GM19025 (cell line): ENCODE data around the gene ECT2L.

Experiments used
- ATAC-seq: cut with Tn5 transposase; IDR thresholded peaks from one replicate; pipeline ENCODE4 v1.9.1; 2021; ENCODE audit warnings: mild to moderate bottlenecking, low read depth, moderate library complexity; ENCODE audit not compliant: unreplicated experiment

The ECT2L gene

GRCh38 chr6:138803331-138803730 is 7.4 kb downstream of the ECT2L start:
- no peak for ATAC-seq

GRCh38 chr6:138803861-138804260 is 8.0 kb downstream of the ECT2L start:
- no peak for ATAC-seq

GRCh38 chr6:138805016-138805765 is 9.3 kb downstream of the ECT2L start:
- ATAC-seq = no peak

- ATAC-seq = no peak
These were observed 11.0 kb downstream of the ECT2L start for GRCh38 chr6:138806889-138807288.

- ATAC-seq = no peak
These were observed 13.8 kb downstream of the ECT2L start for GRCh38 chr6:138809677-138810076.

- ATAC-seq = no peak
These were observed 16.0 kb downstream of the ECT2L start for GRCh38 chr6:138811866-138812265.

GRCh38 chr6:138814179-138814834 is 18.4 kb downstream of the ECT2L start:
- ATAC-seq = no peak

- no peak for ATAC-seq
These were observed 19.3 kb downstream of the ECT2L start for GRCh38 chr6:138815221-138815620.

GRCh38 chr6:138815797-138816528 is 20.1 kb downstream of the ECT2L start:
- ATAC-seq = peak; percentile 66

GRCh38 chr6:138817799-138818198 is 21.9 kb downstream of the ECT2L start:
- ATAC-seq = no peak

- no peak for ATAC-seq
These were observed 22.8 kb downstream of the ECT2L start for GRCh38 chr6:138818496-138819194.

- ATAC-seq = no peak
These were observed 25.6 kb downstream of the ECT2L start for GRCh38 chr6:138821519-138821918.

- ATAC-seq = no peak
These were observed 28.7 kb downstream of the ECT2L start for GRCh38 chr6:138824482-138825144.

GRCh38 chr6:138830248-138830647 is 34.4 kb downstream of the ECT2L start:
- no peak for ATAC-seq

GRCh38 chr6:138832182-138832581 is 36.3 kb downstream of the ECT2L start:
- no peak for ATAC-seq

- no peak for ATAC-seq
These were observed 38.1 kb downstream of the ECT2L start for GRCh38 chr6:138833816-138834539.

- no peak for ATAC-seq
These were observed 41.4 kb downstream of the ECT2L start for GRCh38 chr6:138837246-138837645.

GRCh38 chr6:138844192-138844591 is 48.3 kb downstream of the ECT2L start:
- ATAC-seq = no peak

- ATAC-seq = no peak
These were observed 52.0 kb downstream of the ECT2L start for GRCh38 chr6:138847884-138848283.

- no peak for ATAC-seq
These were observed 52.6 kb downstream of the ECT2L start for GRCh38 chr6:138848461-138848860.
